Measurements from ENCODE around the gene ARHGAP9. TPM values are rescaled to one million over a fixed set of nuclear protein-coding genes. Genes with fewer than 3 reads are reported as not detected.
"Not testable (repeated sequence)": the region's sequence is repeated elsewhere in the genome, so short reads cannot be mapped to it uniquely, and the experiment has no call there.

The ARHGAP9 gene
- total RNA-seq, 1 donor from 2014 or later: 1.1 TPM

- DNase-seq (ENCODE audit: low read depth): no peak
- peaks cover 7% of the 10 kb centered on the region for H3K36me3 ChIP-seq (ENCODE audit: control insufficient read depth, insufficient read depth, low read length)
- TF ChIP-seq CTCF (IDR thresholded peaks at IDR 0.05; ENCODE audit: insufficient read depth, low read length, poor library complexity, severe bottlenecking): no peak
- H3K27me3 ChIP-seq (ENCODE audit: control insufficient read depth, insufficient read depth, low read length): no peaks in the 10 kb centered on the region
- H3K4me3 ChIP-seq (ENCODE audit: low read depth, low read length): no peak overlapping the region
Observed at GRCh38 chr12:57498132-57498502, 18.5 kb upstream of the ARHGAP9 start.

- DNase-seq (ENCODE audit: low read depth): no peak
- TF ChIP-seq CTCF (IDR thresholded peaks at IDR 0.05; ENCODE audit: insufficient read depth, low read length, poor library complexity, severe bottlenecking): no peak
- Histone ChIP-seq H3K27me3 (ENCODE audit: control insufficient read depth, insufficient read depth, low read length) (no peaks in the 10 kb centered on the region), H3K36me3 (ENCODE audit: control insufficient read depth, insufficient read depth, low read length) (peaks cover 10% of the 10 kb centered on the region), H3K4me3 (ENCODE audit: low read depth, low read length) (no peak overlapping the region)
Observed at GRCh38 chr12:57497223-57498131, 17.8 kb upstream of the ARHGAP9 start.

GRCh38 chr12:57496822-57497221, 17.2 kb upstream of the ARHGAP9 start:
- TF ChIP-seq CTCF (IDR thresholded peaks at IDR 0.05; ENCODE audit: insufficient read depth, low read length, poor library complexity, severe bottlenecking): no peak
- H3K4me3 ChIP-seq (ENCODE audit: low read depth, low read length): no peak overlapping the region
- H3K36me3 ChIP-seq (ENCODE audit: control insufficient read depth, insufficient read depth, low read length): peaks cover 10% of the 10 kb centered on the region
- no peak for DNase-seq (ENCODE audit: low read depth)
- no peaks in the 10 kb centered on the region for H3K27me3 ChIP-seq (ENCODE audit: control insufficient read depth, insufficient read depth, low read length)

GRCh38 chr12:57495051-57495701, 15.5 kb upstream of the ARHGAP9 start:
- H3K4me3 ChIP-seq (ENCODE audit: low read depth, low read length); H3K36me3 ChIP-seq (ENCODE audit: control insufficient read depth, insufficient read depth, low read length); DNase-seq (ENCODE audit: low read depth); H3K27me3 ChIP-seq (ENCODE audit: control insufficient read depth, insufficient read depth, low read length): not testable (repeated sequence)

- H3K4me3 ChIP-seq (ENCODE audit: low read depth, low read length): no peak overlapping the region
- peaks cover 4% of the 10 kb centered on the region for H3K36me3 ChIP-seq (ENCODE audit: control insufficient read depth, insufficient read depth, low read length)
- no peaks in the 10 kb centered on the region for H3K27me3 ChIP-seq (ENCODE audit: control insufficient read depth, insufficient read depth, low read length)
- peak; percentile 15 for TF ChIP-seq CTCF (IDR thresholded peaks at IDR 0.05; ENCODE audit: insufficient read depth, low read length, poor library complexity, severe bottlenecking)
- DNase-seq (ENCODE audit: low read depth): no peak
Observed at GRCh38 chr12:57491393-57492280, 12.0 kb upstream of the ARHGAP9 start.

GRCh38 chr12:57490126-57490525, 10.5 kb upstream of the ARHGAP9 start:
- TF ChIP-seq CTCF (IDR thresholded peaks at IDR 0.05; ENCODE audit: insufficient read depth, low read length, poor library complexity, severe bottlenecking): no peak
- no peak for DNase-seq (ENCODE audit: low read depth)
- Histone ChIP-seq H3K27me3 (ENCODE audit: control insufficient read depth, insufficient read depth, low read length) (no peaks in the 10 kb centered on the region), H3K4me3 (ENCODE audit: low read depth, low read length) (no peak overlapping the region), H3K36me3 (ENCODE audit: control insufficient read depth, insufficient read depth, low read length) (peaks cover 4% of the 10 kb centered on the region)

All from kidney epithelial cell (primary cell).